H9 (cell line): ENCODE data around the gene ZNF528. TPM values are rescaled to one million over a fixed set of nuclear protein-coding genes. Genes with fewer than 3 reads are reported as not detected.

Experiments used
- DNase-seq: peaks from one replicate; pipeline ENCODE4 v3.0.0-alpha.2; 2017
- H2AFZ ChIP-seq: one replicate; pipeline ENCODE4 v1.6.1; 2013; ENCODE audit warnings: mild to moderate bottlenecking, low read length, control low read depth, moderate library complexity
- H2AK5ac ChIP-seq: 2 replicates; pipeline ENCODE4 v1.6.1; 2013; ENCODE audit warnings: low read length, control low read depth, mixed read lengths; ENCODE audit not compliant: insufficient read length
- H2BK120ac ChIP-seq: one replicate; pipeline ENCODE4 v1.6.1; 2013; ENCODE audit warnings: low read depth, mild to moderate bottlenecking, low read length, control low read depth, inconsistent platforms; ENCODE audit not compliant: poor library complexity, severe bottlenecking
- H2BK12ac ChIP-seq: 2 replicates; pipeline ENCODE4 v1.6.1; 2013; ENCODE audit warnings: low read length, control low read depth, mixed read lengths, low read depth; ENCODE audit not compliant: insufficient read length
- H2BK15ac ChIP-seq: 2 replicates; pipeline ENCODE4 v1.6.1; 2013; ENCODE audit warnings: low read depth, low read length, control low read depth
- H2BK20ac ChIP-seq: one replicate; pipeline ENCODE4 v1.6.1; 2013; ENCODE audit warnings: low read depth, mild to moderate bottlenecking, low read length, control low read depth, inconsistent platforms; ENCODE audit not compliant: poor library complexity, severe bottlenecking
- H2BK5ac ChIP-seq: 2 replicates; pipeline ENCODE4 v1.6.1; 2013; ENCODE audit warnings: low read length, control low read depth, mixed read lengths; ENCODE audit not compliant: insufficient read length
- H3K14ac ChIP-seq: 2 replicates; pipeline ENCODE4 v1.6.1; 2013; ENCODE audit warnings: low read length, control low read depth; ENCODE audit not compliant: insufficient read depth
- H3K18ac ChIP-seq: 2 replicates; pipeline ENCODE4 v1.6.1; 2013; ENCODE audit warnings: low read depth, mild to moderate bottlenecking, mixed read lengths, low read length, control low read depth; ENCODE audit not compliant: insufficient read length
- H3K23ac ChIP-seq: 2 replicates; pipeline ENCODE4 v1.6.1; 2013; ENCODE audit warnings: low read length, control low read depth, mixed read lengths, low read depth; ENCODE audit not compliant: insufficient read length
- H3K23me2 ChIP-seq: 2 replicates; pipeline ENCODE4 v1.6.1; 2013; ENCODE audit warnings: low read depth, mild to moderate bottlenecking, mixed read lengths, low read length, control low read depth; ENCODE audit not compliant: insufficient read length, poor library complexity, severe bottlenecking
- H3K27ac ChIP-seq: 2 replicates; pipeline ENCODE4 v1.5.1; 2013; ENCODE audit warnings: low read length, control low read depth, mixed read lengths, low read depth; ENCODE audit not compliant: insufficient read length
- H3K27me3 ChIP-seq: 2 replicates; pipeline ENCODE4 v1.6.1; 2013; ENCODE audit warnings: low read length, control low read depth, inconsistent platforms; ENCODE audit not compliant: insufficient read depth
- H3K4ac ChIP-seq: 2 replicates; pipeline ENCODE4 v1.6.1; 2013; ENCODE audit warnings: low read depth, mild to moderate bottlenecking, control low read depth, inconsistent platforms, low read length, moderate library complexity
- H3K4me1 ChIP-seq: 2 replicates; pipeline ENCODE4 v1.6.1; 2013; ENCODE audit warnings: low read length, control low read depth, inconsistent platforms; ENCODE audit not compliant: insufficient read depth
- H3K4me2 ChIP-seq: 2 replicates; pipeline ENCODE4 v1.6.1; 2013; ENCODE audit warnings: low read length, control low read depth, mixed read lengths; ENCODE audit not compliant: insufficient read length, insufficient read depth
- H3K56ac ChIP-seq: 2 replicates; pipeline ENCODE4 v1.6.1; 2013; ENCODE audit warnings: low read depth, mild to moderate bottlenecking, mixed read lengths, low read length, control low read depth; ENCODE audit not compliant: insufficient read length
- H3K79me1 ChIP-seq: 2 replicates; pipeline ENCODE4 v1.6.1; 2013; ENCODE audit warnings: low read depth, mild to moderate bottlenecking, moderate library complexity, low read length, control low read depth, inconsistent platforms; ENCODE audit not compliant: insufficient read depth, poor library complexity, severe bottlenecking
- H3K79me2 ChIP-seq: 2 replicates; pipeline ENCODE4 v1.6.1; 2013; ENCODE audit warnings: low read length, control low read depth, inconsistent platforms; ENCODE audit not compliant: insufficient read depth
- H3K9ac ChIP-seq: 2 replicates; pipeline ENCODE4 v1.6.1; 2013; ENCODE audit warnings: low read length, control low read depth, mixed read lengths; ENCODE audit not compliant: insufficient read length; ENCODE audit errors: extremely low read depth
- H3K9me3 ChIP-seq: one replicate; pipeline ENCODE4 v1.6.1; 2013; ENCODE audit warnings: low read depth, low read length, inconsistent platforms; ENCODE audit not compliant: control insufficient read depth
- H3T11ph ChIP-seq: one replicate; pipeline ENCODE4 v1.6.1; 2013; ENCODE audit warnings: mild to moderate bottlenecking, low read length, control low read depth, inconsistent platforms
- H4K20me1 ChIP-seq: one replicate; pipeline ENCODE4 v1.6.1; 2013; ENCODE audit not compliant: control insufficient read depth, insufficient read length, insufficient read depth
- H4K5ac ChIP-seq: 2 replicates; pipeline ENCODE4 v1.6.1; 2013; ENCODE audit warnings: low read depth, mild to moderate bottlenecking, mixed read lengths, low read length, control low read depth; ENCODE audit not compliant: insufficient read length
- H4K8ac ChIP-seq: replicated peaks from 2 replicates; pipeline ENCODE4 v1.6.1; 2013; ENCODE audit warnings: low read length, control low read depth, mixed read lengths, low read depth; ENCODE audit not compliant: insufficient read length
- H4K91ac ChIP-seq: 2 replicates; pipeline ENCODE4 v1.6.1; 2013; ENCODE audit warnings: low read depth, mild to moderate bottlenecking, moderate library complexity, mixed read lengths, low read length, control low read depth; ENCODE audit not compliant: insufficient read length
- H3K27ac Mint-ChIP-seq, 3 experiments: 2 replicates in 2 of 3; 3 replicates in 1 of 3; pipeline ENCODE4 v1.8.0; 2020 to 2021; ENCODE audit warnings: mixed read lengths in 3 of 3, mild to moderate bottlenecking in 1 of 3, moderate library complexity in 1 of 3
- H3K27me3 Mint-ChIP-seq: 2 replicates; pipeline ENCODE4 v1.8.0; 2021; ENCODE audit warnings: low read depth, mild to moderate bottlenecking, moderate library complexity, mixed read lengths
- H3K36me3 Mint-ChIP-seq, 3 experiments: 2 replicates in 2 of 3; 3 replicates in 1 of 3; pipeline ENCODE4 v1.8.0; 2020 to 2021; ENCODE audit warnings: low read depth in 3 of 3, mixed read lengths in 3 of 3; ENCODE audit not compliant: insufficient read depth in 1 of 3
- H3K4me1 Mint-ChIP-seq, 2 experiments: 2 replicates each; pipeline ENCODE4 v1.8.0; 2020; ENCODE audit warnings: mixed read lengths in 2 of 2
- H3K4me3 Mint-ChIP-seq, 2 experiments: 2 replicates in 1 of 2; 3 replicates in 1 of 2; pipeline ENCODE4 v1.8.0; 2020 to 2021; ENCODE audit warnings: mild to moderate bottlenecking in 2 of 2, mixed read lengths in 2 of 2, moderate library complexity in 1 of 2
- H3K9me3 Mint-ChIP-seq, 2 experiments: 2 replicates in 1 of 2; 3 replicates in 1 of 2; pipeline ENCODE4 v1.8.0; 2020; ENCODE audit warnings: mild to moderate bottlenecking in 2 of 2, mixed read lengths in 2 of 2, moderate library complexity in 1 of 2
- CTCF ChIP-seq: fragments of 200-600 bp; sonication (generic); conservative IDR thresholded peaks from 3 replicates; pipeline ENCODE4 v1.8.0; 2021; ENCODE audit warnings: antibody characterized with exemption, mild to moderate bottlenecking
- WGBS: extraction: QIAGEN DNeasy Blood & Tissue Kit; methylation state at CpG from one replicate; pipeline ENCODE4 v1.1.7; 2013; ENCODE audit warnings: missing lambda C conversion rate, low lambda C conversion rate, mixed read lengths; ENCODE audit not compliant: insufficient read length; ENCODE audit errors: extremely low coverage; 5-methylcytosine and 5-hydroxymethylcytosine counted together
- total RNA-seq: library from RNA; stranded (reverse); gene quantifications from 2 replicates; pipeline ENCODE4 v1.2.1, GENCODE V29; 2021

The ZNF528 gene
- total RNA-seq, 1 experiment from 2014 or later: 0.81 TPM

GRCh38 chr19:52453324-52454094, 55.9 kb downstream of the ZNF528 start, which contains the start of gene ZNF578:
TSS of gene ZNF578 (plus strand) at chr19:52453553. CDS start at chr19:52501846, 48,293 bp downstream.
- peaks cover 8 to 21% (median 21%) of the 10 kb centered on the region in 3 experiments; a peak in 6 of 7 replicates for H3K36me3 Mint-ChIP-seq
- H3K79me2 ChIP-seq: no peaks in the 10 kb centered on the region
- H3K4me2 ChIP-seq: no peak within 1 kb of the TSS
- H4K91ac ChIP-seq: no peak within 1 kb of the TSS
- H3K4me1 Mint-ChIP-seq: no peaks in the 10 kb centered on the region
- H3K27ac Mint-ChIP-seq: no peak within 1 kb of the TSS
- H3T11ph ChIP-seq: no peak within 1 kb of the TSS
- no peak within 1 kb of the TSS for H3K4me3 Mint-ChIP-seq
- peaks cover 90 to 92% of the 10 kb centered on the region in 2 experiments for H3K9me3 Mint-ChIP-seq
- no peak within 1 kb of the TSS for H3K14ac ChIP-seq
- H2BK5ac ChIP-seq: no peak within 1 kb of the TSS
- TF ChIP-seq CTCF: no peak
- no peak within 1 kb of the TSS for H2BK20ac ChIP-seq
- no peak within 1 kb of the TSS for H2BK15ac ChIP-seq
- no peak for DNase-seq
- no peak within 1 kb of the TSS for H3K23ac ChIP-seq
- H3K23me2 ChIP-seq: no peaks in the 10 kb centered on the region
- H4K5ac ChIP-seq: no peak within 1 kb of the TSS
- no peak within 1 kb of the TSS for H2AK5ac ChIP-seq
- H3K27me3 Mint-ChIP-seq: peaks cover 8% of the 10 kb centered on the region
- H3K4ac ChIP-seq: no peak within 1 kb of the TSS
- no peak within 1 kb of the TSS for H2BK12ac ChIP-seq
- no peaks in the 10 kb centered on the region for H3K79me1 ChIP-seq
- no peak within 1 kb of the TSS for H3K27ac ChIP-seq
- no peak within 1 kb of the TSS for H2AFZ ChIP-seq
- H2BK120ac ChIP-seq: no peak within 1 kb of the TSS
- H3K9me3 ChIP-seq: peaks cover 55% of the 10 kb centered on the region
- H4K8ac ChIP-seq: no peak within 1 kb of the TSS
- no peak within 1 kb of the TSS for H3K18ac ChIP-seq
- no peak within 1 kb of the TSS for H3K9ac ChIP-seq
- no peak within 1 kb of the TSS for H3K56ac ChIP-seq
- no peaks in the 10 kb centered on the region for H4K20me1 ChIP-seq
- no CpG with 5 or more reads among the region's 48 CpGs for WGBS
- no peaks in the 10 kb centered on the region for H3K27me3 ChIP-seq
- H3K4me1 ChIP-seq: no peaks in the 10 kb centered on the region
